HG03521 (cell line): ENCODE measurements around the gene SEC22B.
"Not testable (repeated sequence)": the region's sequence is repeated elsewhere in the genome, so short reads cannot be mapped to it uniquely, and the experiment has no call there.

ENCODE experiments used
- ATAC-seq: cut with Tn5 transposase; IDR thresholded peaks from one replicate; pipeline ENCODE4 v1.9.1; 2021; ENCODE audit warnings: mild to moderate bottlenecking, moderate library complexity; ENCODE audit not compliant: unreplicated experiment

The SEC22B gene

DNA sequence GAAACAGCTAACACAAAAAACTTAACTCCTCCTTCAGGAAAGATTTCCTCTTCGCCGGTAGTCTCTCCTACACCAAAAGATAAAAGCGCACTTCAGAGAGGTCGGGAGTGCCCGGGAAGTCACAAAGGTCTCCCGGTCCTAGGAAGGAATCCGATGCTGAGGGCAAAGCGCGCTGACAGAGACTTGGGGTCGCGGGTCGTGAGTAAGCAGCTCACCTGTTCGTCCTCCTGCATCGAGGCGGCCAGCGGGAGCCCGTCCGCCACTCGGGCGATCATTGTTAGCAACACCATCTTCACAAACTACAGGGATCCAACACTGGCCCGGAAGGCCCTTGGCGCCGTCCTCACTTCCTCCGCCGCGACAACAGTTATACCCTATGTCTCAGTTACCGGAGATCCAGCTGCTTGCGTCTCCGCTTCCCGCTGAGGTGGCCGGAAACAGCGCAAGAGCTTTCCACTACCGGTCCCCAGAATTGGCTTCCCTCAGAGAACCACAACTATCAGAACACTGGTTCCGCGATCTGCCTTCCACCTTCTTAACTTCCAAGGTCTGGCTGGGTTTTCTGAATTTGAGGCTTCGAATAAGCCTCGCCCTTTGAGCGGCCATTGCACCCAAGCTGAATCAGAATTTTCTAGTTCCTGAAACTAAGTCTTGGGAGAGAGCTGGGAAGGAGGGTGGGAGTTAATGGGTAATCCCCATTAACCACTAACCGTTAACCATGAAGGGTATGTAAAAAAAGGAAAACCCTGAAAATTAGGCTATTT, at the start of gene SEC22B:
SEC22B (minus strand) TSS at position 429 of the 764 bp plus-strand sequence; CDS start at position 290, 139 bp downstream.
- peak; percentile 97 for ATAC-seq

DNA sequence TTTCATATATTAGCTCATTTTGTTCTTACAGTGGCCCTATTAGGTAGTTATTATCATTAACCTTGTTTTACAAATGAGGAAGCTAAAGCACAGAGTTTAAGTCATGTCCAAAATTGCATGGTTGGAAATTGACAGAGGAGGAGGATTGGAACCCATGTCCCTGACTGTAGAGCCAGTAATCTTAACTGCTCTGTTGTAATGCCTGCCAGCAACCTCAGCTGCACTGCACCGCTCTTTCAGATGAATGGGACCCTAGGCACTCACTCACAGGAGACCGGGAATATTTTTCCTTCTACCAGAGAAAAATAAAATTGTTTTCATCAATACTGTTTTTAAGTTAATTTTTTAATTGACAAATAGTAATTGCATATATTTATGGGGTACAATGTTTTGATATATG, 41.6 kb upstream of the SEC22B start:
- not testable (repeated sequence) for ATAC-seq

DNA sequence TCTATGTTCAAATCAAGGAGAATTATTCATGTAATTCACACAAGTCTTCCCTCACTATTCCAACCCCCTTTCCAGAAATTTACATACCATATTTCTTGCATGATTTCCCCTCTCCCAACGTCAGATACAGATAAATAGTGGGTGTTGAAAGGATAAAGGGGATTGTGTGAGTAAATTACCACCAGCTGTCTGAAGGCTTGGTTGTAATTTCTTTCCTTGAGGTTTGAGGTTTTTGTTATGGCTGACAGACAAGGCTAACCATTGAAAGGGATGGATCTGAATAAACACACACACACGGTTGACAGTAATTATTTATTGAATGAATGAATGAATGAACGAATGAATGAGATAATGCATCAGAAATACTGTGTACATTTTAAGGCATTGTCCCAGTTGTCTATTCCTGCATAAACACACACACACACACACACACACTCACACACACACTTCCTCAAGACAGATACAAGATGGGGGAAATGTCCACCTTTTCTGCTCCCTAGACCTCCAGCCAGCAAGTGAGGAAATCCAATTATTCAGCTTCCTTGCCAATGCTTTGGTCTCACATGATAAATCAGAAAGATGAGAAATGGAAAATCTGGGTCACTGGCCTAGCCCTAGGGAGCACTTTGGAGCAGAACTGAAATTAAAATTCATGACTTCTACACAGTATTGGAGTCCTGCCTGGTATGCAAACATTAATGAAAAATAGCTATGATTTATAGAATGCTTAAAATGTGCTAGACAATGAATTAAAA, 41.0 kb upstream of the SEC22B start:
- not testable (repeated sequence) for ATAC-seq

DNA sequence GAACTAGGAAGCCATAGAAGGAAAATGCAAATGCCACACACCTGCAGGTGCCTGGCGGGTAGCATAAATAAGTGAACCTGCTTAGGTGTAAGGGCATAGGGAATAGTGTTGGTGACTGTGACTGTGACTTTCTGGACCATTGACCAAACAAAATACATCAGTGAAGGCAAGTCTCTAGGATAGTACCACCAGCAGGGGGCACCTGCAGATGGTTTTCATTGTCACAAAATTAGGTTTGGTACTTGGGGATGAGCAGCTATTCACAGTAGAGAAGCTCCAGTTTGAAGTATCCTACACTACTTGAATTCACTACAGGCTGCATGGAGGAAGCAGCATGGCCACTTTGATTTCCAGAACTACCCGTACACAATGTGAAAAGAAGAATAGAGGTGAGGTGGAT, 37.3 kb upstream of the SEC22B start:
- not testable (repeated sequence) for ATAC-seq

DNA sequence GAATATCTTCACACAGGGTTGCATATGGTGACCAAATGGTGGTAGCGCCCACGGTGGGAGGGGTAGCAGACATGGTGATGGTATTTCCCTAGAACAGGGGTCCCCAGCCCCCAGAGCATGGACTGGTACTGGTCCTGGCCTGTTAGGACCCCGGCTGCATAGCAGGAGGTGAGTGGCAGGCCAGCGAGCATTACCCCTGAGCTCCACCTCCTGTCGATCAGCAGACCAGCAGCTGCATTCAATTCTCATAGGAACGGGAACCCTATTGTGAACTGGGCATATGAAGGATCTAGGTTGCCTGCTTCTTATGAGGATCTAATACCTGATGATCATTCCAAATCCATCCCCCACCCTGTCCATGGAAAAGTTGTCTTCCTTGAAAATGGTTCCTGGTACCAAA, 34.4 kb upstream of the SEC22B start:
- not testable (repeated sequence) for ATAC-seq

DNA sequence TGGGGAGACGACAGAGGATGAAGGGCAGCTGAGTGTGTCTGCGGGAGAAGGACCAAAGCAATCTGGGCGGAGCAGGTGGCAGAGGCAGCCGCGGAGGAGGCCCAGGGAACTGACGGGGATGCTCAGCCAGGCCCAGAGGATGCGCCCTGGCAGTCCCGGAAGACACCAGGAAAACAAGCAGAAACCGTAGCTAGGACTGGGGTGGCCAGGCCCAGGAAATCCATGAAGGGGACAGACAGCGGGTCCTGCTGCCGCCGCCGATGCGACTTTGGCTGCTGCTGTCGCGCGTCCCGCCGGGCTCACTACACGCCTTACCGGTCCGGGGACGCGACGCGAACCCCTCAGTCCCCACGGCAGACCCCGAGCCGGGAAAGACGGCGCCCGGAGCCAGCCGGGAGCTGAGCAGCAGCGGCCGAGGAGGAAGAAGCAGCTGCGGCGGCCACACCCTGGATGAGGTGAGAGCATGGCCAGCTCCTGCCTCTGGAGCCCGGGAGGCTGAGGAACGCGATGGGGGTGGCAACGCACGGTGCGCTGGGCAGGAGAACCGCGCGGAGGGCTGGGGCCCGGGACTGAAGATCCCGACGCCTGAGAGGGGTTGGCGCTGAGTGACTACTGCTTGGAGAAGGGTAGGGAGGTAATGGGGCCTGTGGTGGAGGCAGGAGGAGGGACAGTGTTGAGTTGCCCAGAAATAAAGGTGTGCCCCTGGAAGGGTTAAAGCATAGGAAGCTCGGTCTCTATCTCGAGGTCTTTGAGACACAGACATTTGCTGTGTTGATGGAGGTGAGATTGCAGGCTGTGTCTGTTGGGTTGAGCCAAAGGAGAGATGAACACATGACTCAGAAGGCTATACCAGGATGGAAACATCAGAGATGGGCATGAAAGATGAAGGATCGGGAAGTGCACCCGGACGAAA, 20.8 kb upstream of the SEC22B start:
- ATAC-seq, result not testable (repeated sequence)

GRCh38 chr1:120188626-120189025, 12.3 kb upstream of the SEC22B start:
- ATAC-seq, result not testable (repeated sequence)

- not testable (repeated sequence) for ATAC-seq
These were observed 5.9 kb upstream of the SEC22B start for GRCh38 chr1:120182176-120182707.

- not testable (repeated sequence) for ATAC-seq
These were observed 3.7 kb upstream of the SEC22B start for GRCh38 chr1:120179811-120180690.

DNA sequence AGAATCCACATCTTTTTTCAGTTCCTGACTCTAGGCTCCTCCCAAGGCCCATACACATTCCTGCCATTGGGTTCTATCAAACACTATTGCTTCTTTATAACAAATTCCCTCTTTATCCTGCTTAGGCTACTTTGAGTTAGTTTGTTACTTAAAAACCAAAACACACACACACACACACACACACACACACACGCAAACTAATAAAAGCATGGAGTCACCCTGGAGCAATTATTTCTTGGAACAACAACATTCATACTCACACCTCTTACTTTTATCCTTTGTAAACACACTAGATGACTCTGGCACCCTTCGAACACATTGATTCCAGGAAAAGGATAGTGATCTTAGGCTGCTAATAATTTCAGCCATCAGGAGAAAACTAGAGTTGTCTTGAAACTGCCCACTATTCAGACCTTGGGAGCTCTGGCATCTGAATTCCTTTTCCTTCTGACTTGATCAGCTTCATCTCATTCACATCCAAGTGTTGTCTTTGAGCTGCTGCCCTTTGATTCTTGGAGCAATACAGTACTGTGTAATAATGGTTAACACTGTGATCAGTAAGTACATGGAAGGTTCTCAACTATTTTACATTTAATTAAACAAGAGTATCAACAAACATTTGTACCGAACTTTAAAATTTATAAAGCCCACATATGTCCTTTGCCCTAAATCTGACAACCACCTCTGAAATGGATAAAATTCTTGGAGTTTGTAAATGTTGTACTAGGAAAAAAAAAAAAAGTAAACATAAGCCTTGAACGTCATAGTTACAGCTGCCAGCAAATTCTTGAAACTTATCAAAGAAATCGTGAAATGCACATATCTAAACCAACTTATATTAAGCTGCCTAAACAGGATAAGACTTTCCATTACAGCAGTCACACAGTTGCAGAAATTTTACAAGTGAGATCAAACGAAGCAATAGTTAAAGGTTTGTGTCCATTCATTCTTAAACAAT, 2.8 kb upstream of the SEC22B start:
- no peak for ATAC-seq

GRCh38 chr1:120178058-120178457, 1.7 kb upstream of the SEC22B start:
- ATAC-seq, result not testable (repeated sequence)

DNA sequence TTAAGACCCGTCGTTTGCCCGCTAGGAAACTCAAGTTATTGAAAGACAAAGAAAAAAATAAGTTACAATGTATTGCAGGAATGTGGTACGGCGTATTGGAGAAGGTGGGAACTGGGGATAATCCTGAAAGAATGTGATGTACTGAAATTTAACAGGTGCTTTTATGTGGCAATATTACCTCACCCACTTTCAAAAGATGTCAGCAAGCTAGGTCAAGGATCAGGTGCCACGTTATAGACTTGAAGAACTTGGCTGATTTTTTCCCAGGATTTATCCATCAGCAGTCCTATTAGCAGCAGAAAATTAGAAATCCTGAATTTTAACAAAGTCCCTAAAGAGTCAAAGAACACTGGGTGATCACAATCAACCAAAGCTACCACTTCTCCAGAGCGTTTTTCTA, 632 bp downstream of the SEC22B start:
- not testable (repeated sequence) for ATAC-seq

- ATAC-seq, result not testable (repeated sequence)
These were observed 11.6 kb downstream of the SEC22B start for GRCh38 chr1:120164761-120165160.

DNA sequence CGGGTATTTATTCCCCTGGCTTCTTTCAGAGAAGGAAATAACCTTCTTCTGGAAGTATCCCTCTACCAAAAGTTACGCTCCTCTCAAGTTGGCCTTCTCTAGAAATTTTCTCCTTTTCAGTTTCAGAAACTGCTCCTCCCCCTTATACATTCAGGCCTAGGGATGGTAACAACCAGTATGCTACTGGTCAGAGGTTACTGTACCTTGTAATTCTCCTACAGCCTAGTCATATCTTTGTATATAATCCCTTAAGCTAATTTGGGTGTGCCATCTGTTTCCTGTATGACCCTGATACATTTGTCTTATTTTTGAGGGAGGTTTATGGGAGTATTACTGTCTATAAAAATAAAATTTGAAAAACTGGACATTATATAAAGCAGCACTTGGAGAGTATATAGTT, 14.3 kb downstream of the SEC22B start:
- ATAC-seq, result not testable (repeated sequence)

- ATAC-seq, result not testable (repeated sequence)
These were observed 17.8 kb downstream of the SEC22B start for GRCh38 chr1:120158495-120158894.

- ATAC-seq, result not testable (repeated sequence)
These were observed 18.2 kb downstream of the SEC22B start for GRCh38 chr1:120158086-120158485.

GRCh38 chr1:120150138-120150822, 26.0 kb downstream of the SEC22B start:
- ATAC-seq, result not testable (repeated sequence)
